OCI-LY7 (cell line): ENCODE data around the gene HMG20A. TPM values are rescaled to one million over a fixed set of nuclear protein-coding genes. Genes with fewer than 3 reads are reported as not detected.

ENCODE experiments used
- BruUV-seq: library from RNA; stranded (reverse); fragments of 400-500 nt; replicated peaks from 2 replicates; lab custom pipeline; 2021; lab: Mats Ljungman, UMichigan
- CTCF ChIA-PET: fragments of 300-600 bp; sonication (Branson Sonifier 250); formaldehyde crosslinking; loops from one replicate; lab custom pipeline; 2022; ENCODE audit warnings: antibody characterized with exemption; ENCODE audit not compliant: unreplicated experiment; lab: Charles Lee
- POLR2A ChIA-PET: fragments of 300-600 bp; sonication (Branson Sonifier 250); formaldehyde crosslinking; loops from one replicate; lab custom pipeline; 2022; ENCODE audit warnings: antibody characterized with exemption; lab: Charles Lee
- DNase-seq: peaks from one replicate; pipeline ENCODE4 v3.0.0-alpha.2; 2015; ENCODE audit warnings: low spot score
- H2AFZ ChIP-seq: fragments of 200-600 bp; sonication (generic), shearing (Covaris generic); 2 replicates; pipeline ENCODE4 v1.6.1; 2014; ENCODE audit warnings: mild to moderate bottlenecking, antibody characterized with exemption, low read length, moderate library complexity
- H3K27ac ChIP-seq: fragments of 200-600 bp; sonication (generic); 2 replicates; pipeline ENCODE4 v1.5.1; 2014; ENCODE audit warnings: mixed run types, low read depth, mild to moderate bottlenecking, moderate library complexity, low read length, inconsistent platforms; ENCODE audit not compliant: poor library complexity, severe bottlenecking
- H3K36me3 ChIP-seq: fragments of 200-600 bp; sonication (generic); 2 replicates; pipeline ENCODE4 v1.6.1; 2014; ENCODE audit warnings: mild to moderate bottlenecking, antibody characterized with exemption, low read length, moderate library complexity, mixed read lengths; ENCODE audit not compliant: insufficient read depth
- H3K4me1 ChIP-seq: fragments of 200-600 bp; sonication (generic); 2 replicates; pipeline ENCODE4 v1.5.1; 2014; ENCODE audit warnings: mild to moderate bottlenecking, low read length; ENCODE audit not compliant: insufficient read depth, poor library complexity, severe bottlenecking
- H3K4me2 ChIP-seq: fragments of 200-600 bp; sonication (generic); 2 replicates; pipeline ENCODE4 v1.6.1; 2014; ENCODE audit warnings: mild to moderate bottlenecking, low read length
- H3K4me3 ChIP-seq: fragments of 200-600 bp; sonication (generic); 2 replicates; pipeline ENCODE4 v1.5.1; 2014; ENCODE audit warnings: mild to moderate bottlenecking, low read depth, low read length; ENCODE audit not compliant: poor library complexity, severe bottlenecking
- H3K79me2 ChIP-seq: fragments of 200-600 bp; sonication (generic); 2 replicates; pipeline ENCODE4 v1.6.1; 2016; ENCODE audit warnings: low read depth, mild to moderate bottlenecking, low read length, moderate library complexity, mixed read lengths; ENCODE audit not compliant: insufficient read depth
- H3K9me2 ChIP-seq: fragments of 200-600 bp; sonication (generic); 2 replicates; pipeline ENCODE4 v1.6.1; 2016; ENCODE audit warnings: mild to moderate bottlenecking, low read length, mixed read lengths; ENCODE audit not compliant: insufficient read depth
- H3K9me3 ChIP-seq: fragments of 200-600 bp; sonication (generic); 2 replicates; pipeline ENCODE4 v1.6.1; 2014; ENCODE audit warnings: mild to moderate bottlenecking, mixed run types, low read length, mixed read lengths
- H4K20me1 ChIP-seq: fragments of 200-600 bp; sonication (generic); 2 replicates; pipeline ENCODE4 v1.6.1; 2014; ENCODE audit warnings: mild to moderate bottlenecking, antibody characterized with exemption, low read length, moderate library complexity, mixed read lengths; ENCODE audit not compliant: insufficient read depth
- CTCF ChIP-seq: fragments of 200-600 bp; sonication (generic); conservative IDR thresholded peaks from 2 replicates; pipeline ENCODE4 v1.5.1; 2014; ENCODE audit warnings: mild to moderate bottlenecking, antibody characterized with exemption, low read length, moderate library complexity, mixed read lengths
- EZH2phosphoT487 ChIP-seq: fragments of 200-600 bp; sonication (generic); IDR thresholded peaks from 2 replicates; pipeline ENCODE4 v1.6.1; 2018; ENCODE audit warnings: low read depth, borderline replicate concordance, mild to moderate bottlenecking, mixed run types, antibody characterized with exemption, low read length, moderate library complexity, mixed read lengths
- intact Hi-C: fragments of 100-400 bp; cut with micrococcal nuclease; formaldehyde crosslinking; loops from one replicate; pipeline ENCODE4 v1.10.0; 2022; ENCODE audit not compliant: unreplicated experiment
- total RNA-seq, 2 experiments: library from RNA; depleted of rRNA in 1 of 2; stranded (reverse); fragments of >200 nt in 1 of 2; shearing (Covaris generic) in 1 of 2; gene quantifications; 2 replicates each; pipeline ENCODE4 v1.2.3, GENCODE V29; 2014 to 2022

HMG20A gene
- total RNA-seq, 2 experiments from 2014 or later, result 29.1 to 49.9 TPM

GRCh38 chr15:77446840-77447390 is 26.2 kb downstream of the HMG20A start:
- intact Hi-C loops, result no loop called here
- Histone ChIP-seq H3K4me2 (no peak overlapping the region), H2AFZ (no peak overlapping the region), H3K4me3 (no peak overlapping the region), H3K79me2 (peaks cover 8% of the 10 kb centered on the region; the same call in 1 of the 2 replicates), H3K9me3 (no peaks in the 10 kb centered on the region), H3K36me3 (peaks cover 7% of the 10 kb centered on the region), H4K20me1 (peaks cover 12% of the 10 kb centered on the region; the same call in 1 of the 2 replicates), H3K4me1 (no peaks in the 10 kb centered on the region), H3K9me2 (no peaks in the 10 kb centered on the region), H3K27ac (no peak overlapping the region)
- no TSS peak for BruUV-seq
- CTCF ChIA-PET, result no interaction called here
- no peak for DNase-seq
- POLR2A ChIA-PET, result no interaction called here
- no peak for TF ChIP-seq EZH2phosphoT487
- TF ChIP-seq CTCF, result no peak

- Histone ChIP-seq H3K4me1 (peaks cover 15% of the 10 kb centered on the region), H3K9me2 (no peaks in the 10 kb centered on the region), H3K27ac (no peak overlapping the region), H4K20me1 (no peaks in the 10 kb centered on the region), H3K9me3 (no peaks in the 10 kb centered on the region), H3K79me2 (no peaks in the 10 kb centered on the region), H3K4me3 (no peak overlapping the region), H3K36me3 (peaks cover 19% of the 10 kb centered on the region), H2AFZ (no peak overlapping the region), H3K4me2 (no peak overlapping the region)
- DNase-seq, result no peak
- TF ChIP-seq CTCF, result no peak
- no peak for TF ChIP-seq EZH2phosphoT487
- no TSS peak for BruUV-seq
- ChIA-PET CTCF (no interaction called here), POLR2A (no interaction called here)
- intact Hi-C loops, result no loop called here
Observed at GRCh38 chr15:77454265-77454664, 33.6 kb downstream of the HMG20A start.

GRCh38 chr15:77454951-77455350 is 34.3 kb downstream of the HMG20A start:
- Histone ChIP-seq H3K36me3 (peaks cover 26% of the 10 kb centered on the region), H3K4me2 (no peak overlapping the region), H3K4me3 (no peak overlapping the region), H3K4me1 (peaks cover 15% of the 10 kb centered on the region), H3K27ac (no peak overlapping the region), H2AFZ (no peak overlapping the region), H3K9me2 (no peaks in the 10 kb centered on the region), H3K79me2 (no peaks in the 10 kb centered on the region), H3K9me3 (no peaks in the 10 kb centered on the region), H4K20me1 (no peaks in the 10 kb centered on the region)
- intact Hi-C loops, result no loop called here
- ChIA-PET POLR2A (interaction anchor here (0.6 kb wide), 1 partner anchor 26 kb away, joined by 5 read pairs; no protein-coding TSS in a partner anchor), CTCF (no interaction called here)
- TF ChIP-seq EZH2phosphoT487 (no peak), CTCF (no peak)
- DNase-seq, result no peak
- BruUV-seq, result no TSS peak
